ENCODE data around the gene MPDZ.

MPDZ gene

DNA sequence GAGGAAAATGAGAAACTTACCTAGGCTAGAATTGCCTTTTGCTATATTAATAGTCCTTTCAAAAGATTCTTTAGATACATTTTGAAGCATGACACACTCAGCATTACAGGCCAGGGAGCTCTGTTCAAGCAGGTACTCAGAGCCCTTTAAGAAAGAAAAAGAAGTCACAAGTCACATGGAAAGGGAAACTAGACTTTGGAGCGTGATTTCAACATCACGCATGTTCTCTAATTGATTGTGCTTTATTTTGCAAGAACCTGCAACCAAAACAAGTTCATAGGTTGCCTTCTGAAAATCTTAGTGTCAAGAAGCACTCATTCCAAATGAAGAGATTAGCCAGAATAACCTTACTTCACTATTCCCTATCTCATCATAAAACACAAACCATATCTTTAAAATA, 103.8 kb downstream of the MPDZ start:
- no peak for DNase-seq

DNA sequence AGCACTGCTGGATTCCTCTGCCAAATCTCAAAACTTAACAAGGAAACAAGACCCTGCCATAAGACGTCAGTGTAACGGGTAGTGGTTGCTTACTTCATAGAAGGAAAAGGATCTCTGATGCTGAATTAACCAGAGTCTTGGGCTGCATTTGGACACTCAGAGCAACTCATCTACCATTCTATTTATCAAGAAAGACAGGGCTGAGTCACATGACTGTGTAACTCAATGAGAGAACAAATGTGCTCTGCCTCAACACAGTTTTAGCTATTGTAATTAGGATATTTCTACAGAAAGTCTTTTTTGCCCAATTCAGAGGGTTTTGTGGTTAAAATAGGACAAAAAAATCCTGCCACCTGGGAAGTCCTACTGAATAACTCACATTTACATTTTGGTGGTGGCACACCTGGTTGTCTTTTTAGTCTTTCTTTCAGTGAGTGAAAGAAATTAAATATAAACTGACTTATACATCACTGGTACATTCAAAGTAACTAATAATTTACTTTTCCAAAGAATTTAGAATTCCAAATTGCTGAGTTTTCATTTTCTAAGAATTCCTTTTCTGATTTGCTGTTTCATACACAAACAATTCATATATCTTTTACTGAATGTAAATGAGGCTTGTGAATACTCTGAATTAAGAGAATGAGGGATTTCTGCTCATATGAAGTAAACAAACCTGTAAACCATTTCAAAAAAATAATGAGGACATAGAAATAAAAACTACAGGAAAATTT, 104.4 kb downstream of the MPDZ start:
- no peak for DNase-seq

DNA sequence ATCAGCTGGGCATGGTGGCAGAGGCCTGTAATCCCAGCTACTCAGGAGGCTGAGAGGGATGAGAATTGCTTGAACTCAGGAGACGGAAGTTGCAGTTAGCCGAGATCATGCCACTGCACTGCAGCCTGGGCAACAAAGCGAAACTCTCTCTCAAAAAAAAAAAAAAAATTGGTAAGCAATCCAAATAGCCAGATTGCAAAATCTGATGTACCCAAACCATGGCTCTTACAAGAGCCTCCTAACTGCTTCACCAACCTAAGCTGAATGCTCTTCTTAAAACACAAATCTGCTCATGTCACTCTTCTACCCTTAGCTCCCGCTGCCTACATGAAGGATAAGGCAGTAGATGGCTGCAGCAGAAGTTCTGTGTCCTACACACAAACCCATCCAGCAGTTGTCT, 105.9 kb downstream of the MPDZ start:
- no peak for DNase-seq

DNA sequence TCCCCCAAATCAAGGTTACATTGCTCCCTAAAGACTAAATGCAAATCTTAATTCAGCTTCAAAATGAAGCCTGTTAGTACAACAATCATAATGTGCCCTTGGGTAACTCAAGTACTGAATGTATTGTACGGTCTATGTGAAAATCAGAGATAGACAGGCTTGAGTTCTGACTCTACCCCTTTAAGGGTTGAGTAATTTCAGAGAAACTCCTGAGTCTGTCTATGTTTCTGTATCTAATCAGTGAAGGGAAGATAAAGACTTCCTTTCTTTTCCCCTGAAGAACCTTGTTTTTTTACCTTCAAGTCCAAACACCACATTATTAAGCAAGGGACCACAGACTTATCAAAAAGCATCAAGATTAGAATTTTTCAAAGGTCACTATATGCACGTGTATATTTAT, 108.2 kb downstream of the MPDZ start:
- no peak for DNase-seq

DNA sequence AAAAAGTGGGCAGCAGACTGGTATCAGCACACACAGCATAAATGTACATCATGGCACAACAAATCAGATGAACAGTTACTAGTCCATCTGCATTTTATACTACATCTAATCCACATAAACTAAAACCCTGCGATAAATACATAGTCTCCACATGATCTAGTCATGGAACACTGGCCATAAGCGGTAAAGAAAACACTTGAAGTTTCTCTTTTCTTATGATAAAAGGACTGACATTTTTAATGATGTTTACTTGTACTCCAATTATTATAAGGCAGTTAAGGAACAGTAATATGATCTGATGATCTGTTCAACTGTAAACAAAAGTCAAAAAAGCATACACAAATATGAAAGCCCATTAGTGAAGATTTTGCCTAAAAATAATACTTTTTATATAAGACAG, 112.5 kb downstream of the MPDZ start:
- DNase-seq, result no peak

DNA sequence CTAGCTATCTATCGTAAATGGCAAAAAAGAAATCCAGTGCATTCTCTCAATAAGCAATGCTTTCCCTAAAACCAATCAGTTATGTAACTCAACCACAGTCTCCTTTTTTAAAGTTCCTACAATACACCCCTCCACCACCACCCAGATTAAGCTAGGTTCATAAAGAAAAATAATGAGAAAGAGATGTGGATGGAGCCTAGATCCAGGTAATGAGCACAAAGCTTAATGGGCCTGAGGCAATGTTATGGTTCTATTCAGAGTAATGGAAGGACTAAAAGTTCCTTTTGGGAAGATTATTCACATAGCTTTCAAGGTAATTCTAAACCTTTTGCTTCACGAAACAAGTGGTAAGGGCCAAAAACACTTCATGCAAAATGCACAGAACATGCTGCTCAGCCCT, 113.5 kb downstream of the MPDZ start:
- no peak for DNase-seq

DNA sequence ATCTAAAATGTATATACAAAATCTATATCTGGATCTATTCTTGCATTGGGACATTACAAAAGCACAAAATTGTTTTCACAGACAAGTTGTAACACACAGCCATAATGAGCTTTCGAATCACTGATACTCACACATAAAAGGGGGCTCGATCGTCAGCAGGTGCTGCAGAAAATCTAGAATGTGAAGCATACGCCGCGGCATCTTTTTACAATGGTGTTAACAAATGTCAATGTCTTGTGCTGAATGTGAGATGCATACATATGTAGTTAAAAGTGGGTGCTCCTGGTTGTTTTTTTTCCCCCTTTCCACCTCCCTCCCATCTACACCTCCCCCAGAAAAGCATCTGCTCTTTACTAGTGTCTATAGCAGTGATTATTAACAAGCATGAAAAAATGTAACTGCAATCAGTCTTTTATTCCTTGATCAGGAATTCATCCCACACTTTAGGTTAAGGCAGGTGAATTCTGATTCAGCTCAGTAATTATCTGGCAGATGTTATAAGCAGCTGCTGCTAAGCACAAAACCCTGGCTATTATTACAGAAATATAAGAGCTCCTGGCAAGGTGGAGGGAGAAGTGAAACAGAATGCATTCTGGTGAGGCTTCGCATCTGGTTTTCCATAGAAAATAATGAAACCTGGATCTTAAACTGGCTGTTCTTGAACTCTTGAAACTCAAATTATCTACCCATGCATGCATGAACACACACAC, 114.1 kb downstream of the MPDZ start:
- peak; percentile 27 for DNase-seq

DNA sequence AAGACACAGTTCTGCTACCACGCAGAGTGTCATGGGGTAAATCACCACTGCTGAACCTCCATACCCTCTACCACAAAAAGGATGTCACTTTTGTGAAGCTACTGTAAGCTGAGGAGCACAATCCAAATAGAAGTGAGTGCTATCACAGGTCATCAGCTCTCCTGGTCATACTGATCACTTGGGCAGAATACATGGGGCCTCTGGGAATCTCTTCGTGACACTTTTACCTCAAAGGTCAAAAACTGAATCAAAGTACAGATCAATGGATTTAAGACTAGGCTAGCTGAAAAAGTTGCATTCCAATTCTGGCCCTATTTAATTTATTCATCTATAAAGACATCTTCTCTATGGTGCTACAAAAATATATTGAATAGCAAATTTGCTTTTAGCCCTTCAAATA, 115.5 kb downstream of the MPDZ start:
- DNase-seq, result no peak

DNA sequence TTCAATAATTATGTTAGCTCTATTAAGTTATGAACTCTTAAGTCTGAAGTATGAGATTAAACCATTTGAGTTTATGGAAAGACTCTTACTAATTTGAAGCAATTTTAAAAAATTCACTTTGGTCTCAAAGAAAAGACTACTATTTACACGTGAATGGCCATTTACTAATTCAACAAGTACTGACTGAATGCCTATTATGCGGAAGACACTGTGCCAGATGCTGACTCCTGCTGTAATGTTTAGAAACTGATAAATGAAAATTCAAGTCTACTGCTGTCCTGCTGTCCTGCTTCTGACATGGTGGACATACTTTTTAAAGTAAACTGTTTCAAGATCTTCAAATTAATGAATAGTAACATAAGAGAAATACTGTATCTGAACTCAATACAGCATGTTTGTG, 116.2 kb downstream of the MPDZ start:
- no peak for DNase-seq

DNA sequence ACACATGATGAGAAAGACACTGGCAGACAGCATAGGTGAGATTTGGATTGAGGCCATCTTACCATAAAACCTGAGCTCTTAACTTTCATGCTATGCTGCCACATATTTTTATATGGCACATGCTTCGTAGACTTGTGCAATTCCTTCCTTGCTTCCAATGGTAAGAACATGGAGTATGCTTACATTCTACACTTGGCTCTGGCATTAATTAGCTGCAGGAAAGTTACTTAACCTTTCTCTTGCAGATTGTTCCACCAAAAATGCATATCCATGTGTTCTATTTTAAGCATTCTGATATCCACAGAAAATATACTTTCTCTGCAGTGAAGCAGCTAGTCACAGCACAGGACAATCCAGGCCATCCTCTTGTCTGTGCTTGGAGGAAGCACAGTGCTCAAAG, 119.4 kb downstream of the MPDZ start:
- DNase-seq, result no peak

DNA sequence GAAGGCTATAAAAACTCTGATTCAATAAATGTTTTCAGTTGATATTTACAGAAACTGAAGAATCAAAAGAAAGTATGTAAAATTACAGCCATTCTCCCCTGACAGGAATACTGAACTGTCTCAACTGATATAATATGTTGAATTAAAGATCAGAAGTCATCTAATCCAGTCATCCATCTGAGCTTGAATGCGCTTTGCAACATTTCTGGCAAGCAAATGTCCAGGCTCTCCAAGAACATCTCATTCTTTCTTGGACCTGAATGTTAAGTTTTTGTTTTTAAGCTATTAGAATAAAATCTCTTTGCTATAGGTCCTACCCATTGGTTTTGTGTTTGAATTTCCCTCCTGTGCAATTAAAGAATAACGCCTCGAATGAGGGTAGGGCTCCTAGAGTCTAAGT, 120.5 kb downstream of the MPDZ start:
- DNase-seq, result no peak

DNA sequence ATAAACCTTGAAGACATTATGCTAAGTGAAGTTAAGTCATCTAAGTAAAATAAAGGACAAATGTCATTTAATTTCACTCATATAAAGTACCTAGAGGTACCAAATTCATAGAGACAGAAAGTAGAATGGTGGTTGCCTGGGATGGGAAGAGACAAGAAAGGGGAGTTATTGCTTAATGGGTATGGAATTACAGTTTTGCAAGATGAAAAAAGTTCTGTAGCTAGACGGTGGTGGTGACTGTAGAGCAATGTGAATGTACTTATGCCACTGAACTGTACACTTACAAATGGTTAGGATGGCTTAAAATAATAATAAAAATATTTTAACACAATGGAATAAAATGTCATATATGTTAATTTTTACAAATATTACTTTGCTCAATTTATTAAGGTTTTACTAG, 128.0 kb downstream of the MPDZ start:
- no peak for DNase-seq

DNA sequence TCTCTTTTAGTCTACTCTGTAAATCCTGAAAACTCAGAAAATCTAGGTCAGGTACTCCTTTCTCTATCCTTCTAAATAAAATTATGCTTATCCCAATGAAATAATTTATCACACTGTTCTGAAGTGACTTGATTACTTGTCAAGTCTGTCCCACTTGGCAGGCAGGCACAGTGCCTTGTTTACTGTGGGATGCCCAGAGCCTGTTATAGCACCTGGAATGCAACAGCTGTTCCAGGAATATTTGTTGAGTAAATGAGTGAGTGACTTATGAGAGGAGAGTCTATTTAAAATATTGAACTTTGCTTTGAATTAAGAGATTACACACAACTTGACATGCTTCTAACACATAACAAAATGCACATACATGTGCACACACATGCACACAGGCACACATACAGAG, 130.0 kb downstream of the MPDZ start:
- DNase-seq, result no peak

DNA sequence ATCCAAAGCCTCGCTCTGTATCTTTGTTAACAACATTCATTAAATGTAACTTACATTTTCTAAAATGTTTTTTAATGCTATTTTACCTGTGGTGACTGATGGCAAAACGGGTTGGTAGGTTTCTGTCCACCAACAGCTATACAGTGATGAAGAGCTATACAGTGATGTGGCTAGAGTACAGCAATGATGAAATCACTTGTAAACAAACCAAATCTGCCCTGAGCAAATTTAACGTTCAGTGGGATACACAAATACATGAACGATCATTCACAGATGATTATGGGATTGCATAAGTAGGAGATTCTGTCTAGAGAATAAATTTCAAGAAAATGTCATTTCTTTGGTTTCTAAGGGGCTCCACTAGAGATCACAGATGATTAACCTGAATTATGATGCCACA, 132.7 kb downstream of the MPDZ start:
- no peak for DNase-seq

DNA sequence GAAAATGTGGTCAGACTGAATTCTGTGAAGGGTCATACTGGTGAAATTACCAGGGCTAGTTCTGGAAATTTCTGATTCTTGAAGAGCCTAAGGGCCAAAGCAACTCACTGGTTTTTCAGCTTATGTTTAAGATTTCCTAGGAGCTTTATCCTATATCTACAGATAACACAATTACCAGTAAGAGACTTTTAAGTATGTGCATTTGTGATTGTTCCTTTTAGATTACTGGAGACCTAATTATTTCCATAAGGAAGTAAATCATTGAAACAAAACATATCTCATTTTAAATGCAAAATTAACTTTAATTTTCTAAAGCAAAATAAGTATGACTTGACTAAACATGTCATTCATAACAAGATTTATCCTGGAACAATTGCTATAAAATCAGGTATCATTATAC, 134.2 kb downstream of the MPDZ start:
- DNase-seq, result no peak

DNA sequence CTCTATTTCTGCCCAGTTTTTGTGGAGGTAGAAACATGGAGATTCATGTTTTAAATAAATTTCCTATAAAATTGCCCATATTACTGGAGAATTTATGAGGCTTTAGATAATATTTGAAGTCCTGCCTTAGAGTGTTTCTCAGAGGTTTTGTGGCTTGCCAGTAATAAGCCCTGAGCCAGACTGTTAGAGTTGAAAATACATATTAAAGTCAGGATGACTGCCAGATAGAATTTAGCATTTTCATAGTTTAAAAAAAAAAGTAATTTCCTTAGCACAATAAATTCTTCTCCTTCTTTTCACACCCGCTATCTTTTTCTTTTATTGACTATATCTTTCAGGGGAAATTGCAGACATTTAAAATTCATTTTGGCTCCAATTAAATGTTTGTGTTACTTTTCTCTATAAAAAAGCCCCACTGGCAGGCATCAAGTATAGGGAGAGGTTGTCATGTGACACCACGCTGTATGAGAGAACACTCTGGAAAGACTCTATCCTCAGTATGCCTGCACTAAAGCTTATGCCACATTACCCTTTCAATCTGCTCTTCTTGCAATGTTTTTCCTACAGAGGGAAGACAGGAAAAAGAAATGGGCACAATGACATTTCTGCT, 135.2 kb downstream of the MPDZ start:
- no peak for DNase-seq

DNA sequence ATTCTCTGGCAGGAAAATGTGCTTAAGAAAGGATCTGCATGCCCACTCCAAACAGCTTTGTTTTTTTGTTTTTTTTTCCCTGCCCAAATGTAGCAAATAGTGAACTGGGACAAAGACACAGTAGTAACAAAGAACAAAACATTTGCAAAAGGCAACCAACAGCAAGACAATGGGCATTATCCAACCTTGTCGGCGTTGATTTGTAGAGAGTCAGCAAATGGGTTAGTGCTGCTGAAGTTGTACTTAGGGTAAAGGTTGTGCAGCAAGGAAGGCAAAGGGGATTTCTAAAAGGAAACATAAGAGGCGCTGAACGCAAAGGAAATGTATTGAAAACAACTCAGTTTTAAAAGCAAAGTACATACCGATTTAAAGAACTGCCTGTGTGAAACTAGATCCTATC, 136.2 kb downstream of the MPDZ start:
- no peak for DNase-seq

DNA sequence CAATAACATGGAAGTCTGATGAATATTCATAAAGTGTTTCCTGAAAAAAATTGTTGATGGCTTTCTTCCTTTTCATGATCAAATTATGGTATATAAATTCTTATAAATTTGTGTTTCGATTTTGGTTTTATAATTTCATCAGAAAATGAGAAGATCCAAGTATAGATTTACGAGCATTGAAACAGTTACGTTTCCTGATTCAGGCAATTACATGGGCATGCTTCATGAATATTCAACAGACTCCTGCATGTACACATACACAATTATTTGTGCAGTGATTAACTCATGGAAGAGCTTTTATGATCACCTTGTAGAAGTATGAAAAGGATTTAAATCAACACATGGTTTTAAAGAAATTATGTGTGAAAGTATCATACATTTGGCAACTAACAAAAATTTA, 136.7 kb downstream of the MPDZ start:
- no peak for DNase-seq

DNA sequence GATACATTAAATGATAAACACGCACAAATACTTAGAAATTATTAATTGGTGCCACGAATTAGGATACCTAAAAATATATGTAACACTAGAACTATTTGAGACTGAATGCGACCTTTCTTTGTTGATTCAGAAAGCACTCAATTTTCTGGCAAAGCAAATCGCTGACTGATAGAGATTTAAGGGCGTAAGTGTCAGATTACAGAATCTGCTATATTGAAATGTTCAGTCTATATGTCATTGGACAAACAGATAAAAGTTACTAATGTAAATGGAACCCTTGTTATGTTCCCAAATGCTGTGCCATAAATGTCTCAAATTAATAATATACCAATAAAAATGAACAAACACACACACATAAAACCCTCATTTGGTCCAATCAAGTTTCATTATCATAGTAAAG, 137.9 kb downstream of the MPDZ start:
- no peak for DNase-seq

DNA sequence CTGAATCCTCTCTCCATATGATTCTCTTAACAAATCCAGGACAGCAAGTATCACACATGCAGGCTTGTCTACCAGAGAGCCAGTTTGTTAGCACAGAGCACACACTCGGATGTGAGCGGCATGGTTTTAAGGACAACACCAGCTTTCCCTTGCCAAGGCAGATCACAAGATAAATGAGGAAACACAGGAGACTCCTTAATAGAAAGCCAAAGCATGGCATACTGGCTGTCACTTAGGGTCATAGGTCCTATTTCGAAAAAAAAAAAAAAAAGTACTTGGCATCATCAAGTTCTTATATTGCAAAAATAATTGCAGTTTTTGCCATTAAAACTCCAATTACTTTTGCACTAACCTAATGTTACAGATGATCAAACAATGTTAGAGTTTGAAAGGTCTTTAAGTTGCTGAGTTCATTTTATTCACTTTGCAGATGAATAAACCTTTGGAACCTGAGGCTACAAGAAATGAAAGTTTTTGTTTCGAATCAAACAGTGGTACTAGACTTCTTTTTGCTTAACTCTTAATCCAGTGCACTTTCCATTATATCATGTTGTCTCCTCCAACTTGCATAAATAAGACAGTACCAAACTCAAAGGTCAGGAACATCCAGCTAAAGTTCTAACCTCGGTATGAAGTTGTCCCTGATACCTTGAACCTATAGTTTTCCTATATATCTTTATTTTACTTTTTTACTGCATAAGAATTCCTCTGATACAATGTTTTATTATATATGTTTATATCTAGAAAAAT, 138.5 kb downstream of the MPDZ start:
- DNase-seq, result no peak

DNA sequence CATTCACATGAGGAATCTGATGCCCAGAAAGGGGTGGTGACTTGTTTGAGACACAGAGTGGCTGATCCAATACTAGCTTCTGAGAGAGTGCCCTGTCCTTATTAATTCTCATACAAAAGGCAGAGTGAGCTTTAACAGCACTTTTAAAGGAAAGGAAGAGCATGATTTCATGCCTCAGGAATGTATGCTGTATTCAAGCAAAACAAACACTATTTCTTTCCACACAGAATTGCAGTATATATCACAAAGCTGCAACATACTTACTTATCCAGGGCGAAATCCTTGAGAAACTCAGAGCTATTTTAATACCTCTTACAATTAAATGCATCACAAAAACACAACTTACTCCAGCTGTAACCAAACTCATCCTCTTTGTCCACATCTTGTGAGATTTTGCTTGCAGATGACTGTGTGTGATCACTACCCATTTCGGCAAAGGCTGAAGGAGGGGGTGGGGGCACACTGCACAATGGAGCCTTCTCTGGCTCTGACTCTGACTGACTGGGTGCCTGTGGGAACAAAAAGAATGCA, 139.8 kb downstream of the MPDZ start:
- DNase-seq, result no peak

DNA sequence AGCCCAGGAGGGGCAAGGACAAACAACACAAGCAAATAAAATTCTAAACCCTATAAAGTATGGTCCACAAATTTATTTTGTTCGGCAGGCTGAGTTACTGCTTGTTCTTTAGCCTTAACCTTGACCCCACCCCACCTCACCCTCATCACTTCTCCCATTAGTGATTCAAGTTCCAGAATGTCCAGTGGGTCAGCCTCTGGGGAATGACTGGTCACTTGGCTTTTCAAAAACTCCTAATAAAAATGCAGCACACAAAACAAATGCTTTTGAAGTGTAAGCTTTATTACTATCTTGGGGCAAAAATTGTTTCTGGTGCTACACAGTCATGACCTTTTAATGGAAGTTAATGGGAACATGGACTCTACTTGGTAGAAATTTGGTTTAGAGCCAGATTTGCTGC, 142.1 kb downstream of the MPDZ start:
- no peak for DNase-seq

DNA sequence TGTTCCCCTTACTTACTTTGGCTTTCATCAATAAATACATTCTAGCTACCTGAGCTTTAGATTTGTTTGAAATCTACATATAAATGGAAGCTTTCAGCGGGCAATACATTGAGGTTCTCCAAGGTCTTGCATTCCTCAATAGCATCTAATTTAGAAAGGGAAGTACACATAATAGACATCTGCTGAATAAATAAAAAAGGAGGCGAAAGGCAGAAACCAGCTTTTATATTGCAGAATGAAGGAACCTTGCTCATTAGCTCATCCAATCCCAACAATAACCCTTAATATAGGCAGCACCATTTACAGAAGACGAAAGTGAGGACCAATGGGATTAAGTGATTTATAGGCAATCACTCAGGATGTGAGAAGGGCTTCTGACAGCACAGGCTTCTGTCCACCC, 147.5 kb downstream of the MPDZ start:
- no peak for DNase-seq

DNA sequence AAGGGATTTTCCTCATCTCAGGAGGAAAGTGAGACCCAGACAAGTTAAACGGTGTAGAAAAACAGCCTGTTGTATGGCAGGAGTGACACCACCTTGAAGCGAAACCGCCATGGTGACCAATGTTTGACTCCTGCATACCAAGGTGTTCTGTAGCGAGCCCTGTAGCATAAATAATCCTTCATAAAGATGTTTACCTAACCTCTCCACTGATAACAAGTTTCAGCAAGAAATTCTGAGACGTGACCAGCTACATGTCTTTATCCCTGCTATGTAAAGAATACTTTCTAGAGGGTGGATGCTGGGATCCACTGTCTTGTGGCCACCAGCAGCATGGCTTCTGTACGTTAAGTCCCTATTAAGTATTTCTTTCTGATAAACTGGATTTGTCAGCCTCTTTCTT, 148.1 kb downstream of the MPDZ start:
- DNase-seq, result no peak
